ENCODE results near the gene WWC1.

DNA sequence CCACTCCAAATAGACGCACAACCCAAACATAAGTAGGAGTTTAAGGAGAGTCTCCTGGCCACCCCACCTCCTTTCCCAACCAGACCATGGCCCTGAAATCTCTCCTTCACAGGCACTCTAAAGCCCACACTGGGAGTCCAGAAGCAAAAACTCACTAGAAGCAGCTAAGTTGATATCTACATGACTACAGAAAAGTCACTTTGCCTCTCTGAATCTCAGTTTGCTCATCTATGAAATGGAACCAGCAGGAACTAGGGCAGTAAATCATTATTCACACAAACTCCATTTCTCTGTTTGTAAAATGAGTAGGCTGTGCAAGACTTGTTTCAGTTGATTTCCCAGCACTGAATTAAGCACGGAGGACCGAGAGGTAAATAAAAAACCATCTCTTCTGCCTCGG is 4.1 kb upstream of the WWC1 start:
- no peak for TF ChIP-seq EZH2phosphoT487 (IDR thresholded peaks at IDR 0.05; ENCODE audit: low read length)
- TF ChIP-seq, protein P1, sequence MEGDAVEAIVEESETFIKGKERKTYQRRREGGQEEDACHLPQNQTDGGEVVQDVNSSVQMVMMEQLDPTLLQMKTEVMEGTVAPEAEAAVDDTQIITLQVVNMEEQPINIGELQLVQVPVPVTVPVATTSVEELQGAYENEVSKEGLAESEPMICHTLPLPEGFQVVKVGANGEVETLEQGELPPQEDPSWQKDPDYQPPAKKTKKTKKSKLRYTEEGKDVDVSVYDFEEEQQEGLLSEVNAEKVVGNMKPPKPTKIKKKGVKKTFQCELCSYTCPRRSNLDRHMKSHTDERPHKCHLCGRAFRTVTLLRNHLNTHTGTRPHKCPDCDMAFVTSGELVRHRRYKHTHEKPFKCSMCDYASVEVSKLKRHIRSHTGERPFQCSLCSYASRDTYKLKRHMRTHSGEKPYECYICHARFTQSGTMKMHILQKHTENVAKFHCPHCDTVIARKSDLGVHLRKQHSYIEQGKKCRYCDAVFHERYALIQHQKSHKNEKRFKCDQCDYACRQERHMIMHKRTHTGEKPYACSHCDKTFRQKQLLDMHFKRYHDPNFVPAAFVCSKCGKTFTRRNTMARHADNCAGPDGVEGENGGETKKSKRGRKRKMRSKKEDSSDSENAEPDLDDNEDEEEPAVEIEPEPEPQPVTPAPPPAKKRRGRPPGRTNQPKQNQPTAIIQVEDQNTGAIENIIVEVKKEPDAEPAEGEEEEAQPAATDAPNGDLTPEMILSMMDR (IDR thresholded peaks at IDR 0.05; ENCODE audit: low read length) = no peak
